ENCODE data around the gene MT1H.

DNA sequence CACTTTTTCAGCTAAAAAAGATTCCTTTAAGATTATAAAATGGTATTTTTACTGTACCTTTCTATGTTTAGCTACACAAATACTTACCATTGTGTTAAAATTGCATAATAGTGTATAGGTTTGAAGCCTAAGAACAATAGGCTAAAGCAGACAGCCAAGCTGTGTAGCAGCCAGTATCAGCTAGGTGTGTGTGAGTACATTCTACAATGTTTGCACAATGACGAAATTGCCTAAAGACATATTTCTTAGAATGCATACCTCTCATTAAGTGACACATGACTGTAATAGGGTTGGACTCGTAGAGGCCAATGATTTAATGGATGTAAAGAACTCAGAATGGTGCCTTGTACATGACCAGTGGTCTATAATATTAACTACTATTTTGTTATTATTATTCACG lies 19.8 kb upstream of the MT1H start:
- TF ChIP-seq CTCF (IDR thresholded peaks at IDR 0.05): no peak
- no peak for TF ChIP-seq POLR2A (IDR thresholded peaks at IDR 0.05)

Data from testis (tissue), 2 donors.